GM21786 (cell line): Measurements from ENCODE around the gene PARP1.

Experiments
- ATAC-seq: cut with Tn5 transposase; IDR thresholded peaks from one replicate; pipeline ENCODE4 v1.9.1; 2021; ENCODE audit not compliant: unreplicated experiment

PARP1 gene

GRCh38 chr1:226312065-226312464, 95.8 kb downstream of the PARP1 start:
- no peak for ATAC-seq

- no peak for ATAC-seq
Measured at GRCh38 chr1:226311376-226311775, 96.5 kb downstream of the PARP1 start.
